H1 (cell line): ENCODE results near the gene DAAM1. TPM values are rescaled to one million over a fixed set of nuclear protein-coding genes. Genes with fewer than 3 reads are reported as not detected.

Experiments used
- CTCF ChIA-PET: fragments of 300-600 bp; sonication (Branson Sonifier 250); formaldehyde crosslinking; loops from one replicate; lab custom pipeline; 2021; ENCODE audit not compliant: partially characterized antibody; lab: Charles Lee
- POLR2A ChIA-PET: fragments of 300-600 bp; sonication (Branson Sonifier 250); formaldehyde crosslinking; loops from one replicate; lab custom pipeline; 2021; ENCODE audit warnings: inconsistent platforms; ENCODE audit not compliant: partially characterized antibody; lab: Charles Lee
- DNase-seq, 2 experiments: peaks; one replicate each; pipeline versions ENCODE4 v3.0.0 to v3.0.0-alpha.2; 2010 to 2022; ENCODE audit warnings: low spot score in 2 of 2, low read depth in 1 of 2, mixed read lengths in 1 of 2
- FAIRE-seq: peaks from 2 replicates; lab custom pipeline; 2011; peaks lifted over from hg19 to GRCh38; lab: Jason Lieb, UNC
- H2AFZ ChIP-seq: 2 replicates; pipeline ENCODE4 v1.8.1; 2012; ENCODE audit warnings: low read length, inconsistent platforms
- H2AK5ac ChIP-seq: 2 replicates; pipeline ENCODE4 v1.6.1; 2013; ENCODE audit warnings: low read depth, low read length
- H2BK120ac ChIP-seq: replicated peaks from 2 replicates; pipeline ENCODE3; 2013; ENCODE audit warnings: low read depth, low read length, inconsistent platforms
- H2BK12ac ChIP-seq: 2 replicates; pipeline ENCODE4 v1.6.1; 2013; ENCODE audit warnings: low read depth, low read length
- H2BK15ac ChIP-seq: 2 replicates; pipeline ENCODE4 v1.6.1; 2013; ENCODE audit warnings: low read length
- H2BK20ac ChIP-seq: 2 replicates; pipeline ENCODE4 v1.6.1; 2013; ENCODE audit warnings: low read length
- H2BK5ac ChIP-seq: 2 replicates; pipeline ENCODE4 v1.6.1; 2013; ENCODE audit warnings: low read depth, low read length
- H3K14ac ChIP-seq: 2 replicates; pipeline ENCODE4 v1.6.1; 2013; ENCODE audit warnings: inconsistent platforms; ENCODE audit not compliant: insufficient read length
- H3K18ac ChIP-seq: 2 replicates; pipeline ENCODE4 v1.6.1; 2013; ENCODE audit warnings: low read length; ENCODE audit errors: extremely low read depth
- H3K23ac ChIP-seq: 2 replicates; pipeline ENCODE4 v1.6.1; 2013; ENCODE audit warnings: inconsistent platforms; ENCODE audit not compliant: insufficient read length
- H3K23me2 ChIP-seq: 2 replicates; pipeline ENCODE4 v1.6.1; 2013; ENCODE audit warnings: low read depth, low read length
- H3K27ac ChIP-seq: 2 replicates; pipeline ENCODE4 v1.6.1; 2011; ENCODE audit warnings: low read depth, low read length, inconsistent platforms
- H3K27me3 ChIP-seq, 4 experiments: replicated peaks in 1 of 4; 1 replicate in 1 of 4; 2 replicates in 3 of 4; pipeline versions ENCODE4 v1.6.1 to v1.8.1; 2011 to 2013; ENCODE audit warnings: low read length in 3 of 4, mild to moderate bottlenecking in 3 of 4, inconsistent platforms in 2 of 4, mixed read lengths in 2 of 4, moderate library complexity in 1 of 4; ENCODE audit not compliant: control insufficient read depth in 3 of 4, insufficient read depth in 3 of 4; ENCODE audit errors: extremely low read depth in 1 of 4
- H3K36me3 ChIP-seq, 4 experiments: 2 replicates each; pipeline versions ENCODE4 v1.6.1 to v1.8.1; 2011 to 2013; ENCODE audit warnings: mild to moderate bottlenecking in 4 of 4, low read length in 3 of 4, moderate library complexity in 2 of 4, control low read depth in 1 of 4, inconsistent platforms in 1 of 4; ENCODE audit not compliant: insufficient read depth in 4 of 4, control insufficient read depth in 2 of 4
- H3K4ac ChIP-seq: replicated peaks from 2 replicates; pipeline ENCODE3; 2013; ENCODE audit warnings: low read length, low read depth, mixed read lengths, inconsistent platforms; ENCODE audit not compliant: insufficient read length
- H3K4me1 ChIP-seq, 4 experiments: replicated peaks in 1 of 4; 1 replicate in 1 of 4; 2 replicates in 3 of 4; pipeline versions ENCODE4 v1.6.1 to v1.8.1; 2011 to 2013; ENCODE audit warnings: low read length in 3 of 4, inconsistent platforms in 2 of 4, mixed read lengths in 1 of 4; ENCODE audit not compliant: insufficient read depth in 4 of 4, control insufficient read depth in 3 of 4
- H3K4me2 ChIP-seq, 2 experiments: 2 replicates each; pipeline versions ENCODE4 v1.6.1 to v1.8.1; 2011 to 2013; ENCODE audit warnings: low read depth in 2 of 2, low read length in 2 of 2, control low read depth in 1 of 2, inconsistent platforms in 1 of 2, mild to moderate bottlenecking in 1 of 2; ENCODE audit not compliant: insufficient read depth in 1 of 2
- H3K4me3 ChIP-seq, 4 experiments: fragments of 200-600, 300-600 bp in 1 of 4; sonication (generic), shearing (Covaris generic), sonication (Bioruptor Twin) in 1 of 4; 2 replicates each; pipeline versions ENCODE4 v1.5.1 to v1.8.1; 2011 to 2016; ENCODE audit warnings: low read length in 4 of 4, low read depth in 3 of 4, control low read depth in 2 of 4, inconsistent platforms in 2 of 4, mild to moderate bottlenecking in 2 of 4, mixed read lengths in 1 of 4, moderate library complexity in 1 of 4; ENCODE audit not compliant: insufficient read depth in 2 of 4; ENCODE audit errors: extremely low read depth in 1 of 4
- H3K56ac ChIP-seq: replicated peaks from 2 replicates; pipeline ENCODE3; 2013; ENCODE audit warnings: low read depth, mild to moderate bottlenecking, mixed read lengths, low read length, inconsistent platforms; ENCODE audit not compliant: insufficient read length
- H3K79me1 ChIP-seq: 2 replicates; pipeline ENCODE4 v1.6.1; 2013; ENCODE audit warnings: low read depth, low read length, control low read depth
- H3K79me2 ChIP-seq, 2 experiments: 2 replicates each; pipeline versions ENCODE4 v1.6.1 to v1.8.1; 2012 to 2013; ENCODE audit warnings: low read length in 2 of 2, mild to moderate bottlenecking in 2 of 2, inconsistent platforms in 1 of 2; ENCODE audit not compliant: insufficient read depth in 2 of 2, control insufficient read depth in 1 of 2
- H3K9ac ChIP-seq, 4 experiments: replicated peaks in 1 of 4; 1 replicate in 1 of 4; 2 replicates in 3 of 4; pipeline versions ENCODE4 v1.6.1 to v1.8.1; 2011 to 2013; ENCODE audit warnings: low read depth in 3 of 4, low read length in 3 of 4, control low read depth in 2 of 4, mild to moderate bottlenecking in 2 of 4, moderate library complexity in 2 of 4, inconsistent platforms in 1 of 4; ENCODE audit errors: extremely low read depth in 1 of 4
- H3K9me3 ChIP-seq, 2 experiments: 2 replicates each; pipeline versions ENCODE4 v1.6.1 to v1.8.1; 2012 to 2013; ENCODE audit warnings: mild to moderate bottlenecking in 2 of 2, moderate library complexity in 2 of 2, control low read depth in 1 of 2, inconsistent platforms in 1 of 2, low read depth in 1 of 2, low read length in 1 of 2, mixed read lengths in 1 of 2; ENCODE audit not compliant: insufficient read depth in 2 of 2
- H4K20me1 ChIP-seq, 2 experiments: replicated peaks in 1 of 2; 2 replicates each; pipeline versions ENCODE3 to v1.8.1; 2011 to 2013; ENCODE audit warnings: inconsistent platforms in 2 of 2, low read length in 2 of 2, mild to moderate bottlenecking in 1 of 2; ENCODE audit not compliant: insufficient read depth in 2 of 2, control insufficient read depth in 1 of 2
- H4K5ac ChIP-seq: 2 replicates; pipeline ENCODE4 v1.6.1; 2013; ENCODE audit warnings: low read length, low read depth, mixed read lengths, inconsistent platforms; ENCODE audit not compliant: insufficient read length
- H4K8ac ChIP-seq: 2 replicates; pipeline ENCODE4 v1.8.0; 2013; ENCODE audit warnings: mild to moderate bottlenecking, moderate library complexity, low read length, inconsistent platforms; ENCODE audit not compliant: insufficient read depth; ENCODE audit errors: extremely low read depth
- H4K91ac ChIP-seq: replicated peaks from 2 replicates; pipeline ENCODE3; 2013; ENCODE audit warnings: low read length, mixed read lengths, inconsistent platforms; ENCODE audit not compliant: insufficient read length
- BRCA1 ChIP-seq: IDR thresholded peaks from 2 replicates; pipeline ENCODE4 v1.6.1; 2012; ENCODE audit warnings: low read depth, low read length, improper control_type of control experiment
- CEBPB ChIP-seq: IDR thresholded peaks from 2 replicates; pipeline ENCODE4 v1.6.1; 2012; ENCODE audit warnings: low read depth, low read length
- CHD2 ChIP-seq: IDR thresholded peaks from 2 replicates; pipeline ENCODE4 v1.6.1; 2012; ENCODE audit warnings: low read length, improper control_type of control experiment
- CTBP2 ChIP-seq: IDR thresholded peaks from 2 replicates; pipeline ENCODE4 v1.7.0; 2011; ENCODE audit warnings: borderline replicate concordance, mild to moderate bottlenecking, moderate library complexity, mixed read lengths, low read length; ENCODE audit not compliant: insufficient read depth, insufficient read length
- FOSL1 ChIP-seq: IDR thresholded peaks from 2 replicates; pipeline ENCODE4 v1.6.1; 2011; ENCODE audit warnings: mild to moderate bottlenecking, low read depth, low read length, moderate library complexity; ENCODE audit not compliant: insufficient read depth
- HDAC2 ChIP-seq, 2 experiments: fragments of 300-600 bp in 1 of 2; sonication (generic) in 1 of 2; IDR thresholded peaks; 2 replicates each; pipeline ENCODE4 v1.6.1; 2011 to 2012; ENCODE audit warnings: low read depth in 2 of 2, low read length in 2 of 2, mild to moderate bottlenecking in 2 of 2, moderate library complexity in 2 of 2, borderline replicate concordance in 1 of 2, inconsistent platforms in 1 of 2
- RXRA ChIP-seq: IDR thresholded peaks from 2 replicates; pipeline ENCODE4 v1.6.1; 2011; ENCODE audit warnings: low read depth, mild to moderate bottlenecking, low read length, moderate library complexity; ENCODE audit not compliant: insufficient read depth
- SAP30 ChIP-seq: fragments of 300-600 bp; sonication (generic); IDR thresholded peaks from 2 replicates; pipeline ENCODE4 v1.7.1; 2012; ENCODE audit warnings: low read length, moderate library complexity, mild to moderate bottlenecking, inconsistent platforms; ENCODE audit not compliant: insufficient read depth, insufficient replicate concordance
- SIN3A ChIP-seq, 2 experiments: IDR thresholded peaks in 1 of 2; conservative IDR thresholded peaks in 1 of 2; 2 replicates each; pipeline ENCODE4 v1.6.1; 2011 to 2012; ENCODE audit warnings: low read length in 2 of 2, improper control_type of control experiment in 1 of 2, low read depth in 1 of 2, mild to moderate bottlenecking in 1 of 2
- TAF7 ChIP-seq: optimal IDR thresholded peaks from 2 replicates; pipeline ENCODE3; 2011; ENCODE audit warnings: low read depth, mild to moderate bottlenecking, inconsistent platforms, low read length, moderate library complexity, borderline replicate concordance
- WGBS, 2 experiments: shearing (Covaris generic) in 1 of 2; methylation state at CpG; one replicate each; pipeline versions ENCODE4 v1.1.6 to v1.1.7; 2013 to 2015; ENCODE audit warnings: low lambda C conversion rate in 2 of 2, mixed read lengths in 2 of 2, inconsistent platforms in 1 of 2, low coverage in 1 of 2, missing lambda C conversion rate in 1 of 2; ENCODE audit not compliant: insufficient replicate concordance in 2 of 2, insufficient coverage in 1 of 2, insufficient read length in 1 of 2; ENCODE audit errors: extremely low coverage in 1 of 2, missing lambda C conversion rate in 1 of 2; 5-methylcytosine and 5-hydroxymethylcytosine counted together
- polyA plus RNA-seq, 7 experiments: library from polyadenylated mRNA; depleted of rRNA in 3 of 7; stranded (reverse) in 5 of 7; unstranded in 2 of 7; fragments of >200 nt in 5 of 7; fragments of 200-250 nt in 2 of 7; gene quantifications; 1 replicate in 5 of 7; 2 replicates in 1 of 7; 4 replicates in 1 of 7; pipeline versions ENCODE4 v1.2.1 to v1.2.3, GENCODE V29; 2011 to 2013; ENCODE audit warnings: missing spikeins in 2 of 7, mixed read lengths in 2 of 7
- total RNA-seq: library from RNA; stranded (reverse); fragmentation: NEBNext Ultra II Directional; extraction: Animal tissue kit (Norgen Biotek cat#: 25700); gene quantifications from 2 replicates; pipeline ENCODE4 v1.2.1, GENCODE V29; 2021
- TF ChIP-seq, protein P1 (sequence below), 3 experiments: IDR thresholded peaks; 1 replicate in 2 of 3; 2 replicates in 1 of 3; pipeline versions ENCODE4 v1.5.1 to v1.6.1; 2011; ENCODE audit warnings: low read length in 3 of 3, mild to moderate bottlenecking in 3 of 3, inconsistent platforms in 2 of 3, low read depth in 1 of 3, moderate library complexity in 1 of 3; ENCODE audit not compliant: insufficient read depth in 1 of 3; ENCODE audit errors: control extremely low read depth in 1 of 3

DAAM1 gene
- total and polyA plus RNA-seq, 2 of the 8 experiments (the other 6 are each of a cell fraction or from before 2014, with no cell fraction given) = 5.0 to 44.9 TPM

DNA sequence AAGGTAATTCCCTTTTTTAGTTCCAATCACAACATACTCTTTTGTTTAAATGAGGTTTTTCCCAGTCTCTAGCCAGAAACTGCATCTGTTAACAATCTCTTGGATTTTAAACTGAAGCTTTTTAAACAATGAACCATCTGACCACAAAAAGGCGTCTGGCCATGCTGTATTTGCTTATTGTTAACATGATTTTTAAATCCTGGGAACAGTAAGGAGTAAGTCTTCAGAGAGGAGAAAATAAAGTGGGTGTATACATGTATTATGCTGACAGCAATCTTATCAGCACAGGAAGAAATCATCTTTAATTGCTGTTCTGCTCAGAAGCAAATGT is 106.2 kb downstream of the DAAM1 start:
- no peak overlapping the region for H4K5ac ChIP-seq
- no peak overlapping the region for H2AK5ac ChIP-seq
- H2BK5ac ChIP-seq = no peak overlapping the region
- 80% methylated on average over 1 of the region's 1 CpG; no CpG with 5 or more reads in 1 of the 2 experiments for WGBS, 2 experiments
- no peaks in the 10 kb centered on the region for H3K79me2 ChIP-seq
- H3K4me3 ChIP-seq = no peak overlapping the region
- ChIA-PET POLR2A (no interaction called here), CTCF (interaction anchor here (2.2 to 3.3 kb wide), 2 partner anchors 10 to 11 kb away, joined by 7 to 9 read pairs; no protein-coding TSS in a partner anchor)
- no peaks in the 10 kb centered on the region for H3K23me2 ChIP-seq
- H4K8ac ChIP-seq = no peak overlapping the region
- H3K27ac ChIP-seq = no peak overlapping the region
- DNase-seq (no peak), FAIRE-seq (no peak)
- no peak overlapping the region for H3K18ac ChIP-seq
- H3K4me1 ChIP-seq = no peaks in the 10 kb centered on the region
- no peak overlapping the region for H2BK12ac ChIP-seq
- H2AFZ ChIP-seq = no peak overlapping the region
- H2BK120ac ChIP-seq = no peak overlapping the region
- no peak overlapping the region for H2BK20ac ChIP-seq
- no peak overlapping the region for H2BK15ac ChIP-seq
- peaks cover 0 to 8% (median 0%) of the 10 kb centered on the region in 4 experiments; a peak in 3 of 8 replicates for H3K36me3 ChIP-seq
- no peak overlapping the region for H3K56ac ChIP-seq
- H3K14ac ChIP-seq = no peak overlapping the region
- no peaks in the 10 kb centered on the region for H3K27me3 ChIP-seq
- no peak overlapping the region for H3K4me2 ChIP-seq
- no peak overlapping the region for H3K4ac ChIP-seq
- H4K20me1 ChIP-seq = no peaks in the 10 kb centered on the region
- no peak overlapping the region for H3K9ac ChIP-seq
- no peaks in the 10 kb centered on the region for H3K9me3 ChIP-seq
- H4K91ac ChIP-seq = no peak overlapping the region
- no peaks in the 10 kb centered on the region for H3K79me1 ChIP-seq
- H3K23ac ChIP-seq = no peak overlapping the region
- TF ChIP-seq CTBP2 (no peak), SAP30 (no peak), TAF7 (no peak), CEBPB (no peak), HDAC2 (IDR thresholded peaks at IDR 0.05; ENCODE audit: borderline replicate concordance in 1 of 2, low read depth in 2 of 2, low read length in 2 of 2) (no peak), CHD2 (no peak), SIN3A (conservative IDR thresholded peaks at IDR 0.05 in 1 of 2, IDR thresholded peaks at IDR 0.05 in 1 of 2; ENCODE audit: low read depth in 1 of 2, low read length in 2 of 2) (no peak), BRCA1 (no peak), RXRA (no peak), FOSL1 (no peak)
- TF ChIP-seq, protein P1, sequence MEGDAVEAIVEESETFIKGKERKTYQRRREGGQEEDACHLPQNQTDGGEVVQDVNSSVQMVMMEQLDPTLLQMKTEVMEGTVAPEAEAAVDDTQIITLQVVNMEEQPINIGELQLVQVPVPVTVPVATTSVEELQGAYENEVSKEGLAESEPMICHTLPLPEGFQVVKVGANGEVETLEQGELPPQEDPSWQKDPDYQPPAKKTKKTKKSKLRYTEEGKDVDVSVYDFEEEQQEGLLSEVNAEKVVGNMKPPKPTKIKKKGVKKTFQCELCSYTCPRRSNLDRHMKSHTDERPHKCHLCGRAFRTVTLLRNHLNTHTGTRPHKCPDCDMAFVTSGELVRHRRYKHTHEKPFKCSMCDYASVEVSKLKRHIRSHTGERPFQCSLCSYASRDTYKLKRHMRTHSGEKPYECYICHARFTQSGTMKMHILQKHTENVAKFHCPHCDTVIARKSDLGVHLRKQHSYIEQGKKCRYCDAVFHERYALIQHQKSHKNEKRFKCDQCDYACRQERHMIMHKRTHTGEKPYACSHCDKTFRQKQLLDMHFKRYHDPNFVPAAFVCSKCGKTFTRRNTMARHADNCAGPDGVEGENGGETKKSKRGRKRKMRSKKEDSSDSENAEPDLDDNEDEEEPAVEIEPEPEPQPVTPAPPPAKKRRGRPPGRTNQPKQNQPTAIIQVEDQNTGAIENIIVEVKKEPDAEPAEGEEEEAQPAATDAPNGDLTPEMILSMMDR (IDR thresholded peaks at IDR 0.05; ENCODE audit: control extremely low read depth in 1 of 3, insufficient read depth in 1 of 3, low read depth in 1 of 3, low read length in 3 of 3) = no peak
